SK-N-SH treated with all-trans-retinoic acid at 6 μM for 48 hours (cell line): ENCODE data around the gene KRTAP4-16.

Experiments used
- ATAC-seq: fragments of 200-7000 bp; cut with Tn5 transposase; 3 replicates; pipeline ENCODE4 v1.9.1; 2020; ENCODE audit warnings: mild to moderate bottlenecking, moderate library complexity
- ARNTL ChIP-seq: fragments of 450-650 bp; formaldehyde crosslinking; IDR thresholded peaks from 2 replicates; pipeline ENCODE4 v1.5.0; 2020; ENCODE audit warnings: low read depth, mild to moderate bottlenecking, moderate library complexity, borderline replicate concordance
- BACH2 ChIP-seq: fragments of 250-450 bp; sonication (Bioruptor Pico); IDR thresholded peaks from 2 replicates; pipeline ENCODE4 v1.9.0; 2021; ENCODE audit warnings: mild to moderate bottlenecking, borderline replicate concordance
- CSDC2 ChIP-seq: fragments of 250-450 bp; sonication (Bioruptor Pico); IDR thresholded peaks from 2 replicates; pipeline ENCODE4 v1.5.0; 2020; ENCODE audit warnings: mild to moderate bottlenecking, moderate library complexity
- ESRRG ChIP-seq: fragments of 250-450 bp; sonication (Bioruptor Pico); IDR thresholded peaks from 2 replicates; pipeline ENCODE4 v1.6.1; 2021; ENCODE audit warnings: mild to moderate bottlenecking
- GLIS3 ChIP-seq: fragments of 250-450 bp; sonication (Bioruptor Pico); IDR thresholded peaks from 2 replicates; pipeline ENCODE4 v1.5.0; 2020; ENCODE audit warnings: mild to moderate bottlenecking, moderate library complexity
- ISL1 ChIP-seq: fragments of 250-450 bp; sonication (Bioruptor Pico); IDR thresholded peaks from 2 replicates; pipeline ENCODE4 v2.1.2; 2022; ENCODE audit warnings: mild to moderate bottlenecking, moderate library complexity
- OSR1 ChIP-seq: fragments of 250-450 bp; sonication (Bioruptor Pico); IDR thresholded peaks from 2 replicates; pipeline ENCODE4 v1.8.0; 2022; ENCODE audit warnings: moderate library complexity, mild to moderate bottlenecking, inconsistent platforms
- PPARA ChIP-seq: fragments of 250-450 bp; sonication (Bioruptor Pico); IDR thresholded peaks from 2 replicates; pipeline ENCODE4 v1.5.0; 2020; ENCODE audit warnings: mild to moderate bottlenecking, borderline replicate concordance
- RARB ChIP-seq: fragments of 250-450 bp; sonication (Bioruptor Pico); IDR thresholded peaks from 2 replicates; pipeline ENCODE4 v1.8.0; 2021; ENCODE audit warnings: mild to moderate bottlenecking, moderate library complexity
- TCF4 ChIP-seq: fragments of 250-450 bp; sonication (Bioruptor Pico); IDR thresholded peaks from 2 replicates; pipeline ENCODE4 v1.8.0; 2021; ENCODE audit warnings: mild to moderate bottlenecking, moderate library complexity, borderline replicate concordance
- TOX ChIP-seq: fragments of 250-450 bp; sonication (Bioruptor Pico); IDR thresholded peaks from 2 replicates; pipeline ENCODE4 v1.8.0; 2021; ENCODE audit warnings: mild to moderate bottlenecking, moderate library complexity, borderline replicate concordance
- ZC3H10 ChIP-seq: fragments of 250-450 bp; sonication (Bioruptor Pico); IDR thresholded peaks from 2 replicates; pipeline ENCODE4 v1.5.1; 2021; ENCODE audit warnings: mild to moderate bottlenecking, moderate library complexity
- ZFP3 ChIP-seq: fragments of 250-450 bp; sonication (Bioruptor Pico); IDR thresholded peaks from 2 replicates; pipeline ENCODE4 v1.5.0; 2020; ENCODE audit warnings: mild to moderate bottlenecking, moderate library complexity
- ZFP30 ChIP-seq: fragments of 450-650 bp; formaldehyde crosslinking; IDR thresholded peaks from 2 replicates; pipeline ENCODE4 v1.5.0; 2022; ENCODE audit warnings: mild to moderate bottlenecking, moderate library complexity
- ZNF70 ChIP-seq: fragments of 450-650 bp; formaldehyde crosslinking; IDR thresholded peaks from 2 replicates; pipeline ENCODE4 v1.5.0; 2020; ENCODE audit warnings: mild to moderate bottlenecking, moderate library complexity
- ZNF8 ChIP-seq: fragments of 450-650 bp; formaldehyde crosslinking; IDR thresholded peaks from 2 replicates; pipeline ENCODE4 v1.5.0; 2020; ENCODE audit warnings: mild to moderate bottlenecking, moderate library complexity
- TF ChIP-seq, protein P1 (sequence below): fragments of 250-450 bp; sonication (Bioruptor Pico); IDR thresholded peaks from 2 replicates; pipeline ENCODE4 v1.8.0; 2020; ENCODE audit warnings: mild to moderate bottlenecking, moderate library complexity, borderline replicate concordance
- TF ChIP-seq, protein P2 (sequence below): fragments of 250-450 bp; sonication (Bioruptor Pico); IDR thresholded peaks from 2 replicates; pipeline ENCODE4 v1.8.0; 2021; ENCODE audit warnings: low read depth, mild to moderate bottlenecking, moderate library complexity, borderline replicate concordance
- TF ChIP-seq, protein P3 (sequence below): fragments of 250-450 bp; sonication (Bioruptor Pico); IDR thresholded peaks from 2 replicates; pipeline ENCODE4 v1.5.1; 2020; ENCODE audit warnings: low read depth, mild to moderate bottlenecking, moderate library complexity
- TF ChIP-seq, protein P4 (sequence below): fragments of 250-450 bp; sonication (Bioruptor Pico); IDR thresholded peaks from 2 replicates; pipeline ENCODE4 v1.5.1; 2021; ENCODE audit warnings: mild to moderate bottlenecking, moderate library complexity
- TF ChIP-seq, protein P5 (sequence below): fragments of 250-450 bp; sonication (Bioruptor Pico); IDR thresholded peaks from 2 replicates; pipeline ENCODE4 v1.5.0; 2020; ENCODE audit warnings: mild to moderate bottlenecking, moderate library complexity

The KRTAP4-16 gene

DNA sequence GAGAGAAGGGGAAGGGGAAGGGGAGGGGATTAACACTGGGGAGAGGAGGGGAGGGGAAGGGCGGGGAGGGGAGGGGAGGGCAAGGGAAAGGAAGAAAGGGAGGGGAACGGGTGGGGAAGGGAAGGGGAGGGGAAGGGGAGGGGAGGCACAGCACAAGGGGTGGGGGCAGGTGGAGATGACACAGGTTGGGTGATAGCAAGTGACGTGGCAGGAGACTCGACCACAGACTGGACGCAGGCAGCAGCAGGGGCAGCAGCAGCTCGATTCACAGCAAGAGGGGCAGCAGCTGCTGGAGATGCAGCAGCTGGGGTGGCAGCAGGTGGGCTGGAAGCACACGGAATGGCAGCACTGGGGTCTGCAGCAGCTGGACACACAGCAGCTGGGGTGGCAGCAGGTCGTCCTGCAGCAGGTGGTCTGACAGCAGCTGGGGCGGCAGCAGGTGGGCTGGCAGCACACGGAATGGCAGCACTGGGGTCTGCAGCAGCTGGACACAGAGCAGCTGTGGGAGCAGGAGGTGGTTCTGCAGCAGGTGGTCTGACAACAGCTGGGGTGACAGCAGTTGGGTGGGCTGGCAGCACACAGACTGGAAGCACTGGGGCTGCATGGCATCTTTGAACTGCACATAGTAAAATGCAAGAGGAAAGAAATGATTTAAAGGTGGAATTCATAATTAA is at the start of gene KRTAP4-16:
KRTAP4-16 (minus strand) TSS at position 624 of the 674 bp plus-strand sequence; CDS start at position 624, 0 bp downstream.
- no peak for ATAC-seq
- TF ChIP-seq RARB (CRISPR knock-in tag), result no peak
- TF ChIP-seq, protein P1, sequence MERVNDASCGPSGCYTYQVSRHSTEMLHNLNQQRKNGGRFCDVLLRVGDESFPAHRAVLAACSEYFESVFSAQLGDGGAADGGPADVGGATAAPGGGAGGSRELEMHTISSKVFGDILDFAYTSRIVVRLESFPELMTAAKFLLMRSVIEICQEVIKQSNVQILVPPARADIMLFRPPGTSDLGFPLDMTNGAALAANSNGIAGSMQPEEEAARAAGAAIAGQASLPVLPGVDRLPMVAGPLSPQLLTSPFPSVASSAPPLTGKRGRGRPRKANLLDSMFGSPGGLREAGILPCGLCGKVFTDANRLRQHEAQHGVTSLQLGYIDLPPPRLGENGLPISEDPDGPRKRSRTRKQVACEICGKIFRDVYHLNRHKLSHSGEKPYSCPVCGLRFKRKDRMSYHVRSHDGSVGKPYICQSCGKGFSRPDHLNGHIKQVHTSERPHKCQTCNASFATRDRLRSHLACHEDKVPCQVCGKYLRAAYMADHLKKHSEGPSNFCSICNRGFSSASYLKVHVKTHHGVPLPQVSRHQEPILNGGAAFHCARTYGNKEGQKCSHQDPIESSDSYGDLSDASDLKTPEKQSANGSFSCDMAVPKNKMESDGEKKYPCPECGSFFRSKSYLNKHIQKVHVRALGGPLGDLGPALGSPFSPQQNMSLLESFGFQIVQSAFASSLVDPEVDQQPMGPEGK (CRISPR knock-in tag), result no peak
- no peak for TF ChIP-seq ARNTL (CRISPR knock-in tag)
- no peak for TF ChIP-seq ISL1 (CRISPR knock-in tag)
- TF ChIP-seq ESRRG (CRISPR knock-in tag), result no peak
- no peak for TF ChIP-seq TOX
- TF ChIP-seq, protein P2, sequence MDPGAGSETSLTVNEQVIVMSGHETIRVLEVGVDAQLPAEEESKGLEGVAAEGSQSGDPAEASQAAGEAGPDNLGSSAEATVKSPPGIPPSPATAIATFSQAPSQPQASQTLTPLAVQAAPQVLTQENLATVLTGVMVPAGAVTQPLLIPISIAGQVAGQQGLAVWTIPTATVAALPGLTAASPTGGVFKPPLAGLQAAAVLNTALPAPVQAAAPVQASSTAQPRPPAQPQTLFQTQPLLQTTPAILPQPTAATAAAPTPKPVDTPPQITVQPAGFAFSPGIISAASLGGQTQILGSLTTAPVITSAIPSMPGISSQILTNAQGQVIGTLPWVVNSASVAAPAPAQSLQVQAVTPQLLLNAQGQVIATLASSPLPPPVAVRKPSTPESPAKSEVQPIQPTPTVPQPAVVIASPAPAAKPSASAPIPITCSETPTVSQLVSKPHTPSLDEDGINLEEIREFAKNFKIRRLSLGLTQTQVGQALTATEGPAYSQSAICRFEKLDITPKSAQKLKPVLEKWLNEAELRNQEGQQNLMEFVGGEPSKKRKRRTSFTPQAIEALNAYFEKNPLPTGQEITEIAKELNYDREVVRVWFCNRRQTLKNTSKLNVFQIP (CRISPR knock-in tag), result no peak
- no peak for TF ChIP-seq ZNF70
- TF ChIP-seq BACH2 (CRISPR knock-in tag), result no peak
- TF ChIP-seq, protein P3, sequence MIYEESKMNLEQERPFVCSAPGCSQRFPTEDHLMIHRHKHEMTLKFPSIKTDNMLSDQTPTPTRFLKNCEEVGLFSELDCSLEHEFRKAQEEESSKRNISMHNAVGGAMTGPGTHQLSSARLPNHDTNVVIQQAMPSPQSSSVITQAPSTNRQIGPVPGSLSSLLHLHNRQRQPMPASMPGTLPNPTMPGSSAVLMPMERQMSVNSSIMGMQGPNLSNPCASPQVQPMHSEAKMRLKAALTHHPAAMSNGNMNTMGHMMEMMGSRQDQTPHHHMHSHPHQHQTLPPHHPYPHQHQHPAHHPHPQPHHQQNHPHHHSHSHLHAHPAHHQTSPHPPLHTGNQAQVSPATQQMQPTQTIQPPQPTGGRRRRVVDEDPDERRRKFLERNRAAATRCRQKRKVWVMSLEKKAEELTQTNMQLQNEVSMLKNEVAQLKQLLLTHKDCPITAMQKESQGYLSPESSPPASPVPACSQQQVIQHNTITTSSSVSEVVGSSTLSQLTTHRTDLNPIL (CRISPR knock-in tag), result no peak
- TF ChIP-seq, protein P4, sequence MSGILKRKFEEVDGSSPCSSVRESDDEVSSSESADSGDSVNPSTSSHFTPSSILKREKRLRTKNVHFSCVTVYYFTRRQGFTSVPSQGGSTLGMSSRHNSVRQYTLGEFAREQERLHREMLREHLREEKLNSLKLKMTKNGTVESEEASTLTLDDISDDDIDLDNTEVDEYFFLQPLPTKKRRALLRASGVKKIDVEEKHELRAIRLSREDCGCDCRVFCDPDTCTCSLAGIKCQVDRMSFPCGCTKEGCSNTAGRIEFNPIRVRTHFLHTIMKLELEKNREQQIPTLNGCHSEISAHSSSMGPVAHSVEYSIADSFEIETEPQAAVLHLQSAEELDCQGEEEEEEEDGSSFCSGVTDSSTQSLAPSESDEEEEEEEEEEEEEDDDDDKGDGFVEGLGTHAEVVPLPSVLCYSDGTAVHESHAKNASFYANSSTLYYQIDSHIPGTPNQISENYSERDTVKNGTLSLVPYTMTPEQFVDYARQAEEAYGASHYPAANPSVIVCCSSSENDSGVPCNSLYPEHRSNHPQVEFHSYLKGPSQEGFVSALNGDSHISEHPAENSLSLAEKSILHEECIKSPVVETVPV (CRISPR knock-in tag), result no peak
- no peak for TF ChIP-seq ZFP3 (CRISPR knock-in tag)
- TF ChIP-seq ZC3H10 (CRISPR knock-in tag), result no peak
- TF ChIP-seq OSR1 (CRISPR knock-in tag), result no peak
- TF ChIP-seq, protein P5, sequence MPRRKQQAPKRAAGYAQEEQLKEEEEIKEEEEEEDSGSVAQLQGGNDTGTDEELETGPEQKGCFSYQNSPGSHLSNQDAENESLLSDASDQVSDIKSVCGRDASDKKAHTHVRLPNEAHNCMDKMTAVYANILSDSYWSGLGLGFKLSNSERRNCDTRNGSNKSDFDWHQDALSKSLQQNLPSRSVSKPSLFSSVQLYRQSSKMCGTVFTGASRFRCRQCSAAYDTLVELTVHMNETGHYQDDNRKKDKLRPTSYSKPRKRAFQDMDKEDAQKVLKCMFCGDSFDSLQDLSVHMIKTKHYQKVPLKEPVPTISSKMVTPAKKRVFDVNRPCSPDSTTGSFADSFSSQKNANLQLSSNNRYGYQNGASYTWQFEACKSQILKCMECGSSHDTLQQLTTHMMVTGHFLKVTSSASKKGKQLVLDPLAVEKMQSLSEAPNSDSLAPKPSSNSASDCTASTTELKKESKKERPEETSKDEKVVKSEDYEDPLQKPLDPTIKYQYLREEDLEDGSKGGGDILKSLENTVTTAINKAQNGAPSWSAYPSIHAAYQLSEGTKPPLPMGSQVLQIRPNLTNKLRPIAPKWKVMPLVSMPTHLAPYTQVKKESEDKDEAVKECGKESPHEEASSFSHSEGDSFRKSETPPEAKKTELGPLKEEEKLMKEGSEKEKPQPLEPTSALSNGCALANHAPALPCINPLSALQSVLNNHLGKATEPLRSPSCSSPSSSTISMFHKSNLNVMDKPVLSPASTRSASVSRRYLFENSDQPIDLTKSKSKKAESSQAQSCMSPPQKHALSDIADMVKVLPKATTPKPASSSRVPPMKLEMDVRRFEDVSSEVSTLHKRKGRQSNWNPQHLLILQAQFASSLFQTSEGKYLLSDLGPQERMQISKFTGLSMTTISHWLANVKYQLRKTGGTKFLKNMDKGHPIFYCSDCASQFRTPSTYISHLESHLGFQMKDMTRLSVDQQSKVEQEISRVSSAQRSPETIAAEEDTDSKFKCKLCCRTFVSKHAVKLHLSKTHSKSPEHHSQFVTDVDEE, result no peak
- no peak for TF ChIP-seq CSDC2 (CRISPR knock-in tag)
- TF ChIP-seq ZNF8 (CRISPR knock-in tag), result no peak
- no peak for TF ChIP-seq TCF4
- no peak for TF ChIP-seq ZFP30 (CRISPR knock-in tag)
- TF ChIP-seq GLIS3 (CRISPR knock-in tag), result no peak

DNA sequence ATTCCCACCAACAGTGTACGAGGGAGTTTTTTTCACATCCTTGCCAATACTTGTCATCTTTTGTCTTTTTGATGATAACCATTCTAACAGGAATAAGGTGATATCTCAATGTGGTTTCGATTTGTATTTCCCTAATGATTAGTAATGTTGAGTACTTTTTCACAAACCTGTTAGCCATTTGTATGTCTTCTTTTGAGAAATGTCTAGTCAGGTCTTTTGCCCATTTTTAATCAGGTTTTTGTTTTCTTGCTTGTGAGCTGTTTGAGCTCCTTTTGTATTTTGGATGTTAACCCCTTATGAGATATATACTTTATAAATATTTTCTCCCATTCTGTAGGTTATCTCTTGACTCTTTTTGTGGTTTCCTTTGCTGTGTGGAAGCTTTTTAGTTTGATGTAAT is 49.5 kb upstream of the KRTAP4-16 start:
- TF ChIP-seq ZNF8 (CRISPR knock-in tag), result no peak
- no peak for TF ChIP-seq ISL1 (CRISPR knock-in tag)
- TF ChIP-seq, protein P1 (CRISPR knock-in tag), result no peak
- TF ChIP-seq, protein P4 (CRISPR knock-in tag), result no peak
- no peak for TF ChIP-seq CSDC2 (CRISPR knock-in tag)
- no peak for TF ChIP-seq ESRRG (CRISPR knock-in tag)
- no peak for TF ChIP-seq PPARA (CRISPR knock-in tag)
- TF ChIP-seq ZC3H10 (CRISPR knock-in tag), result no peak
- TF ChIP-seq, protein P3 (CRISPR knock-in tag), result no peak
- TF ChIP-seq BACH2 (CRISPR knock-in tag), result no peak
- no peak for ATAC-seq
